ENCODE measurements around the gene SLCO4A1. TPM values are rescaled to one million over a fixed set of nuclear protein-coding genes. Genes with fewer than 3 reads are reported as not detected.
A peak's percentile ranks its signal among the peaks of the same experiment; 100 is the strongest.

SLCO4A1 gene
- total RNA-seq, 1 experiment from 2014 or later: 62.4 TPM

GRCh38 chr20:62652041-62652893 lies 10.0 kb downstream of the SLCO4A1 start:
- peak; percentile 100 for DNase-seq (ENCODE audit: low read depth)

- DNase-seq (ENCODE audit: low read depth): no peak
Observed at GRCh38 chr20:62652894-62653305, 10.6 kb downstream of the SLCO4A1 start.

GRCh38 chr20:62653373-62653772 lies 11.1 kb downstream of the SLCO4A1 start:
- no peak for DNase-seq (ENCODE audit: low read depth)

- no peak for DNase-seq (ENCODE audit: low read depth)
Observed at GRCh38 chr20:62653951-62654685, 11.8 kb downstream of the SLCO4A1 start.

GRCh38 chr20:62655282-62656196 lies 13.2 kb downstream of the SLCO4A1 start:
- DNase-seq (ENCODE audit: low read depth): no peak

- no peak for DNase-seq (ENCODE audit: low read depth)
Observed at GRCh38 chr20:62656197-62656918, 14.1 kb downstream of the SLCO4A1 start.

- DNase-seq (ENCODE audit: low read depth): no peak
Observed at GRCh38 chr20:62656919-62657588, 14.8 kb downstream of the SLCO4A1 start.

GRCh38 chr20:62657589-62657942 lies 15.3 kb downstream of the SLCO4A1 start:
- no peak for DNase-seq (ENCODE audit: low read depth)

- no peak for DNase-seq (ENCODE audit: low read depth)
Observed at GRCh38 chr20:62657956-62658355, 15.7 kb downstream of the SLCO4A1 start.

GRCh38 chr20:62658593-62659178 lies 16.4 kb downstream of the SLCO4A1 start:
- DNase-seq (ENCODE audit: low read depth): no peak

- DNase-seq (ENCODE audit: low read depth): no peak
Observed at GRCh38 chr20:62659488-62660239, 17.4 kb downstream of the SLCO4A1 start.

GRCh38 chr20:62660240-62660615 lies 17.9 kb downstream of the SLCO4A1 start:
- no peak for DNase-seq (ENCODE audit: low read depth)

GRCh38 chr20:62660768-62661167 lies 18.5 kb downstream of the SLCO4A1 start:
- no peak for DNase-seq (ENCODE audit: low read depth)

GRCh38 chr20:62661647-62662046 lies 19.3 kb downstream of the SLCO4A1 start:
- no peak for DNase-seq (ENCODE audit: low read depth)

- DNase-seq (ENCODE audit: low read depth): peak; percentile 54
Observed at GRCh38 chr20:62662422-62662821, 20.1 kb downstream of the SLCO4A1 start.

- DNase-seq (ENCODE audit: low read depth): no peak
Observed at GRCh38 chr20:62663145-62664018, 21.1 kb downstream of the SLCO4A1 start.

- no peak for DNase-seq (ENCODE audit: low read depth)
Observed at GRCh38 chr20:62664019-62664971, 22.0 kb downstream of the SLCO4A1 start.
